GM21423 (cell line): ENCODE measurements around the gene COL25A1.
"Not testable (repeated sequence)": the region's sequence is repeated elsewhere in the genome, so short reads cannot be mapped to it uniquely, and the experiment has no call there.

Source experiments
- ATAC-seq: cut with Tn5 transposase; IDR thresholded peaks from one replicate; pipeline ENCODE4 v1.9.1; 2021; ENCODE audit warnings: mild to moderate bottlenecking, moderate library complexity; ENCODE audit not compliant: unreplicated experiment

COL25A1 gene

DNA sequence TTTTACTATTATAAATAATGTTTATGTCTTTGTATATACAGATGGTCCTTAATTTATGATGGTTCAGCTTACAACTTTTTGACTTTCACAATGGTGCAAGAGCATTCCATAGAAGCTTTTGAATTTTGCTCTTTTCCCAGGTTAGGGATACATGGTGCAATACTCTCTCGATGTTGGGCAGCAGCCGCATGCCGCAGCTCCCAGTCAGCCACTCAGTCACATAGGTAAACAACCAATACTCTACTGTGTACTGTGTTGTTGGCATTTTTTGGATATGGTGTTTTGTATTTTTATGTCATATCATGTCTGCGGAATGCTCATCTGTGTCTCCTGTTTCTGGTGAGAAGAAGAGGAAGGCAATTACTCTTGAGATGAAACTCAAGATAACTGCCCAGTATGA is 281.6 kb downstream of the COL25A1 start:
- no peak for ATAC-seq

DNA sequence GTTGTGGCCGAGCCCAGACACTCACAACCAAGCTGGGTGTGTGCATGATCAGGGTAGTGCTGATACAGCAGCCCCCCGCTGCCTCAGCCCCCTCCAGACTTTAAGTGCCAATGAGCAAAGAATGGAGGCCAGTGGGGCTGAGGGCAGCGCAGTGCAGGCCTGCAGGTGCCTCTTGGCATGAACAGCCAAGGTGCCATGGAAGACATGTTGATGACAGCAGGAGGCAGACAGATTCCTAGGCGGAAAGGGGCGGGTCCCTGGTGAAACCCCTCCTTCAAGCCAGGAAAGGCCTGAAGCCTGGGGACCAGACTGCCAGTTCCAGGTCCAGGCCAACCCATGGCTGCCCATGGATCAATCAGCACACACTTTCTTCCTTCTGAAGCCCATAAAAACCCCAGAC is 286.3 kb downstream of the COL25A1 start:
- no peak for ATAC-seq

GRCh38 chr4:109015413-109015810 is 287.0 kb downstream of the COL25A1 start:
- no peak for ATAC-seq

- no peak for ATAC-seq
Measured at GRCh38 chr4:109014593-109015412, 287.7 kb downstream of the COL25A1 start.

DNA sequence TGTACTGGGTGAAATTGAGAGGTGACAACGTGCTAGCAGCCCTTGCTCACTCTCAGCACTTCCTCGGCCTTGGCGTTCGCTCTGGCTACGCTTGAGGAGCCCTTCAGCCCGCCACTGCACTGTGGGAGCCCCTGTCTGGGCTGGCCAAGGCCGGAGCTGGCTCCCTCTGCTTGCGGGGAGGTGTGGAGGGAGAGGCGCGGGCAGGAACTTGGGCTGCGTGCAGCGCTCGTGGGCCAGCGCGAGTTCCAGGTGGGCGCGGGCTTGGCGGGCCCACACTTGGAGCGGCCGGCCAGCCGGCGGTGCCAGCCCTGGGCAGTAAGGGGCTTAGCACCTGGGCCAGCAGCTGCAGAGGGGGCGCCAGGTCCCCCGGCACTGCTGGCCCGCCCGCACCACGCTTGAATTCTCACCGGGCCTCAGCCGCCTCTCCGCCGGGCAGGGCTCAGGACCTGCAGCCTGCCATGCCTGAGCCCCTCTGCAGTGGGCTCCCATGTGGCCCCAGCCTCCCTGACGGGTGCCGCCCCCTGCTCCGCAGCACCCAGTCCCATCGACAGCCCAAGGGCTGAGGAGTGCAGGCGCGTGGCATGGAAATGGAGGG is 290.1 kb downstream of the COL25A1 start:
- ATAC-seq = no peak

DNA sequence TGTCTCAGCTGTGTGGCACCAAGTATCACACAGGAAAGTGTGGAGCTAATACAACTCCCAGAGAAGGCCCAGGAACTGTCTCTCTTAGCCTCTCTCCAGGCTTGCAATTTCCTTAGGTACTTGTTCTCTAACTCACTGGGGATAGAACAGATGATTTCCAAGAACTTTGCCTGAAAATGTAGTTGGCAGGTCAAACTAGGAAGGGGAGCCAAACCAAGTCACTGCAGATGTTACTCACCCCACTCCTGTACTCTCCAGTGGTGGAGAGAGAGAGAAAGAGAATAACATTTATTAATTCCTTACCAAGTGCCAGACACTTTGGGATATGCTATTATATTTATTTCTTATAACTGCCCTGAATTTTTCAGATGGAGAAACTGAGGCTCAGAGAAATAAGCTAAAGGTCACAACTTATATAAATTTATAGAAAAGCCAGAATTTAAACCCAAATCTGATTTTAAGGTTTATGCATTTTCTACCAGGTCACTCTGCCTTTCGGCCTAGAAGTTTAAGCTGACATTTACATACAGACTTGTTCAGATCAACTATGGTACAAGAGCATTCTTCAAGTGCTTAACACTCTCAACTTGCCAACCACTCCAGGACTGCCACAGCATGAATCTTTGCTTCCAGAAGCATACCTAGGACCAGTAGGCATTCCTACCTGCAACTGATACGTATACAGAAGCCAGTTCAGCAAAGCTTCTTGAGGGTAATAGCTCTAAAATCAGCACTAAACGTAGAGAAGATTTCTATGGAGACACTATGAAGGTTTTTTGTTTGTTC is 291.0 kb downstream of the COL25A1 start:
- no peak for ATAC-seq

DNA sequence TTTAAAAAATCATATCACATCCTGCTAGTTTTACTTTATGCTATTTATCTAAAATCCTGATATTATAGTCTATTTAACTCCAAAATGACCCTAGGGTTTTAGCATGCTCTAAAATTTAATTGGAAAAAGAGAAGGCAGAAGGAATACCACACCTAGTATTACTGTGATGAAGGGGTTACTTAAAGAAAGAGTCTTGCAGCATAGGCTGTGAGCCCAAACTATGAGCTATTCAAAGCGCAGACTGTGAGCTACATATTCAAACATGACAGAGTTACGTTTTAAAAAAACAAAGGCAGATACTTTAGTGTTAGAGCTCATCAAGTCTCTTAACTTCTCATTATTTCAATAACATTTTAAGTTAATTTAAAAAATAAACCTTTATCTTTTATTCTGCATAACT is 291.9 kb downstream of the COL25A1 start:
- ATAC-seq = no peak

DNA sequence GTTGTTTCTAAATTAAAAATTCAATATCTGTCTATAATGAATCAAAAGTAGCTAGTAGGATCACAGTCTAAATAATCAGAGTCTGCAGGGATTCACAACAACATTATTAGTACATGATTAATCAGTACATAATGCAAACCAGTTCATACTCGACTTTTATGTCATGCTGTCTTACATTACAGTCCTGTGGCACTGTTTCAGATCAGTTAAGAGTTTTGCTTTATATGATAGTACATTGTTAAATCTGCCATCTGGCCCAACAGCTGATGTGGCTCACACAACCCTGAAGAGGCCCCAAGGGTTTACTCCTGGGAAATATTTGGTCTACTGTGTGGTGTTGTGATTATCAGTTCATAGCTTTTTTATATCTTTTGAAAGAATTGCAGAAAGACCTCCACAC is 292.5 kb downstream of the COL25A1 start:
- no peak for ATAC-seq

- ATAC-seq = no peak
Measured at GRCh38 chr4:109007976-109008375, 294.5 kb downstream of the COL25A1 start.

DNA sequence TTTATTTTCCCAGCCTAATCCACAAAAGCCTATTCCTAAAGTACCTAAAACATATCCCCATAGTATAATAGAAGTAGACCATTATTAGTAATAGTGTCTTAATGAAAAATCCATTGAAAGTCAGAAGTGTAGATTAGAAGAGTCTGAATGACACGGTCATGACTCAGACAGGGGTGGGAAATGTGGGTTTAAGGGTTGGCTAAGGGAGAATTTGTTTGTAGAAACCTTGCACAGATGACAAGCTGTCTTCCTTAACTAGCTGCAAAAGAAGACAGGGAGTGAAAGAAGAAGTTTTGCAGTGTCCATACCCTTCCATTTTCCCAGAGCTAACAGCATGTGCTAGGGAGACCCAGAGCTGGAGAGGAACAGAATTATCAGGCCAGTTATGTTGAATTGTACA is 296.9 kb downstream of the COL25A1 start:
- no peak for ATAC-seq

DNA sequence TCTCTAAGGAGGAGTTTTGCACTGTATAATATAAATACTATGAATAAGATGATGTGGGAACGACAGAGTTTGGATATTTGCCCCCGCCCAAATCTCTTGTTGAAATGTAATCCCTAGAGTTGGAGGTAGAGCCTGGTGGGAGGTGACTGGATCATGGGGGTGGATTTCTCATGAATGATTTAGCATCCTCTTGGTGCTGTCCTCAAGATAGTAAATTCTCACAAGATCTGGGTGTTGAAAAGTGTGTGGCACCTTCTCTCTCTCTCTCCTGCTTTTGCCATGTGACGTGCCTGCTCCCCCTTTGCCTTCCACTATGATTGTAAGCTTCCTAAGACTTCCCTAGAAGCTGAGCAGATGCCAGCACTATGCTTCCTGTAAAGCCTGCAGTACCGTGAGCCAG is 298.0 kb downstream of the COL25A1 start:
- ATAC-seq = no peak

DNA sequence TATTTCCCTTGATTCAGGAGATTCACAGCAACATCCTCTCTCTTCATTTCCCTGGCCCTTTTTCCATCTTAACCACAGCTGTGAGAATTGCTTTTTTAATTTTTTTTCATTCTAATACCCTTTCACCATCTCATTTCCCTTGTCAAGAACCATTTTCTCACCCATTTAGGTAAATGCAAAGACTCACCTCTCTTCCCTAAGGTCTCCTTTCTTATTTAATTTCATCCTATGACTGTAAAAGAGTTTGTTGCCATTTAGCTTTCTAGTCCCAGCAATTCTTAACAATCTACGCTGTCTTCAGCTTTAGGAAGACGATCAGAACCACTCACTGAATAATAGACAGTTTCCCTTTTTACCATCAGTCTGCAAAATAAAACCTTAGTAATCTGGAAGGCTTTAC is 298.5 kb downstream of the COL25A1 start:
- ATAC-seq = no peak

GRCh38 chr4:108991551-108992328 is 310.7 kb downstream of the COL25A1 start:
- no peak for ATAC-seq

DNA sequence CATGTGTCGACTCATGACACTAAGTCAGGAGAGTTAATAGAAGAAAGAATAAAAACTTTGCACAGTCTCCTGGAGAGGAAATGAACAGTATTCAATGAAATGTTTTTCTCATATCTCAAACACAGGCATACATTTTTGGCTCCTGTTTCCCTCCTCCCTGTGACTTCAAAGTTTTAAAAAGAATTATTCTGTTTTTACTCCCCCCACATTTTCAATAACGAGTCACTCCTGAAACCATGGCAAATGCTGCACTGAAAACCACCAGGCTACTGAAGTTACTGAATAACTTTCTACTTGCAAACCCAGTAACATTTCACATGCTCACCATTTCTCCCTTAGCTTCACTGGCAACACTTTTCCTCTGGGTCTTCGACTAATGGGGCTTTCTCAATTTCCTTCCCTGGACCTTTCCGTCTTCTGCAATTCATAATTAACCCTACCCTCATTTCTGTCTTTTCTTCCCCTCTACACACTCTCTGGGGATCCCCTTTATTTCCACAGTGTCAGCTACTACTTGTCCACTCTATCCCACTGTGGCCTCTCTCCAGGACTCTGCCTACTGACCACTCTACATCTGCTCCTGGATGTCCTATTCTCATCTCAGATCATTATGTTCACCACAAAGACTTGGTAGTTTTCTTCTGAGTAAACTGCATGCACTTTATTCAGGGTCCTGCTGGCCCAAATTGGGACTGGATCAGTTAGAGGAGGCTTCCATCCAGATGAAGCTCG is 313.8 kb downstream of the COL25A1 start:
- ATAC-seq = peak; percentile 88

DNA sequence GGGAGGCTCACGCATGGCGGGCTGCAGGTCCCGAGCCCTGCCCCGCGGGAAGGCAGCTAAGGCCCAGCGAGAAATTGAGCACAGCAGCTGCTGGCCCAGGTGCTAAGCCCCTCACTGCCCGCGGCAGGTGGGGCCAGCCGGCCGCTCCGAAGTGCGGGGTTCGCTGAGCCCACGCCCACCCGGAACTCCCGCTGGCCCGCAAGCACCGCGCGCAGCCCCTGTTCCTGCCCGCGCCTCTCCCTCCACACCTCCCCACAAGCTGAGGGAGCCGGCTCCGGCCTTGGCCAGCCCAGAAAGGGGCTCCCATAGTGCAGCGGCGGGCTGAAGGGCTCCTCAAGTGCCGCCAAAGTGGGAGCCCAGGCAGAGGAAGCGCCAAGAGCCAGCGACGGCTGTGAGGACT is 318.0 kb downstream of the COL25A1 start:
- not testable (repeated sequence) for ATAC-seq

DNA sequence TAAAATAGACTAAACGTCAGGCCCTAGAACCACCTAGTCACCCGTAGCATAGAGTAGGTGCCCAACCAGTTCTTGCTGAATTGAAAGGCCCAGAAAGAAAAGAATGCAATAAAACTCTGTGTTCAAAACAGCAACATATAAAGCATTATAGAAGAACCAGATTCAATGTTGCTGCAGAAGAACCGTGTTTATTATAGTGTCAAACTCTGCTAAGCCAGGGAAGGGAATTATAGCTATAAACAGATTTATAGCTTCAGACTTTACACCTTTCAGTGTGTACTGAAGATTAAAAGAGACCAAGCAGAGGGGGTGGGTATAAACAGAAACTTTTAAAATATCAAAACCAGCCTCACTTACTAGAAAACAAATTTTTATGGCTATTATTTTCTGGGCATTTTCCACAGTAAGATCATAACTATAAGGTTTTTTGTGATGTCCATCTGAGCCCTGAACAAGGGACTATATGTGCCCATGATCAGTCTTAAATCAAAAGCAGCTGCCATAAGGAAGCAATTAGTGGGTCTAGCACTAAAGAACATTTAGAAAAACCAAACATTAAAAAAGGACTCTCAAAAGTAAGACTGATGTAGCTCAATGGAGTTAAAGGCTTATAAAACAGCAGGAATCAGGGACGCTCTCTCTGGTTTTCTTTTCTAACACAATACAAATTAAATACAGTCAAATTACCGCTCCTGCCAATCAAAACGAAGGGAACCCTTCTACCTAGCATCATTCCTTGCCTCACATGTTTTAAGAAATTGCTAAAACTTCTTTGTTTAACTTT is 319.9 kb downstream of the COL25A1 start:
- ATAC-seq = no peak

DNA sequence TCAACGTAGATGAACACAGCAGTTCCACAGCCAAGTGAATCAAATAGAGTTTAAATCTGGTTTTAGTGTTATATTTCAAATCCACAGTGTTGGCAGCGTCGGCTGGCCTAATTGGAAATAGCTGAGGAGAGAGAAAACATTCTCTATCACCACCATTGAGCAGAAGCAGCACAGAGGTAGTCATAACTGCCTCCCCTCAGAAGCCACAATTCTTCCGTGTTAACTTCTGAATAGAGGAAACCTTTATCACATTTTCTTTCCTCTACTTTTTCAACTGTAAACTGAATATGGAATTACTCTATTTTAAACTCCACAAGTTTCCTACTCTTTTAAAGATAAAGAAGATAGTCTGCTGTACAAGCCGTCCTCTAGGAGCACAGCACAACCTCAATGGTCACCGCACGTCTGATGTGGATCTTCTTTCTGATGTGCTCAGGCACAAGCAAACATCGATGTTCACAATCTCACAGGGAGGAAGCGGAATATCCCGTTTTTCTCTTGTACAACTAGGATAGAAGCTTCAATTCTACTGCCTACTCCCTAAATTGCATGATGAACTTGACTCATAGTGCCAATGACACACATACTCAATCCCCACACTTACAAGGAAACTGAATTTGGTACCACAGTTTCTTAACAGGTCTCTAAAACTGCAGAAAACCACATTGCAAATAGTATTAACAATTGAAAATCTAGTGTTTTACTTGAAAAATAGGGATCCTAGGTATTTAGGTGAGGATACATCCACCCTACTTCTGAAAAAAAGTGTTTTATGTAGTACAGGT is 321.8 kb downstream of the COL25A1 start:
- ATAC-seq = no peak

- no peak for ATAC-seq
Measured at GRCh38 chr4:108979759-108980158, 322.7 kb downstream of the COL25A1 start.

DNA sequence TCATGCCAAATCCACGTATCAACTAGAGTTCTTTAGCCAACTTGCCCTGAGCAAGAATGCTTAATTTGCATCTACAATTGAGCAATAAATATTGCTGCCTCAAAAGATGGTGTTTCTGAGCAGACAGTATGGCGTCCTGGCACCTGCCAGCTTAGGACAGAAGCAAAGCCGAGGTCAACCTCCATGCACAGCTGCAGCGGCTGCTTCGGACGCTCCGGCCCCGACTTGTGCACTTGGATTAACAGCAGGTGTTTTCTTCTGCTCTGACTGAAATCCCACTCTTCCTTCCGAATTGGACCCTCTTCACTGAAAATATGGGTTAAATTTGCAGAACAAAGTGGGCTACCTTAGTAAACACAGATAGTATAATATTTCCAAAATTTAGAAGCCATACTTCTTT is 324.4 kb downstream of the COL25A1 start:
- ATAC-seq = no peak
